Neural cell (in vitro differentiated cells): ENCODE results near the gene CYP2E1. TPM values are rescaled to one million over a fixed set of nuclear protein-coding genes. Genes with fewer than 3 reads are reported as not detected.

Experiments used
- H2AFZ ChIP-seq: fragments of 200-600, 300-800 bp; sonication (generic), shearing (Covaris generic); 2 replicates; pipeline ENCODE4 v1.6.0; 2014; ENCODE audit warnings: low read depth, mild to moderate bottlenecking, antibody characterized with exemption, low read length, moderate library complexity
- H3F3A ChIP-seq: fragments of 200-600 bp; shearing (Covaris generic); 2 replicates; pipeline ENCODE4 v1.6.1; 2016; ENCODE audit warnings: mild to moderate bottlenecking, moderate library complexity, mixed read lengths, antibody characterized with exemption, low read length; ENCODE audit not compliant: insufficient read depth, poor library complexity, severe bottlenecking
- H3K27ac ChIP-seq: fragments of 200-600, 300-800 bp; sonication (generic), shearing (Covaris generic); 2 replicates; pipeline ENCODE4 v1.5.1; 2014; ENCODE audit warnings: mild to moderate bottlenecking, low read length, moderate library complexity
- H3K27me3 ChIP-seq: fragments of 300-800, 200-600 bp; sonication (generic), shearing (Covaris generic); 2 replicates; pipeline ENCODE4 v1.6.0; 2014; ENCODE audit warnings: mild to moderate bottlenecking, low read depth, low read length, moderate library complexity; ENCODE audit not compliant: insufficient read depth
- H3K36me3 ChIP-seq: fragments of 300-800, 200-600 bp; sonication (generic), shearing (Covaris generic); 2 replicates; pipeline ENCODE4 v1.5.1; 2014; ENCODE audit warnings: mild to moderate bottlenecking, antibody characterized with exemption, low read length, moderate library complexity; ENCODE audit not compliant: insufficient read depth
- H3K4me2 ChIP-seq: fragments of 300-800, 200-600 bp; sonication (generic), shearing (Covaris generic); 2 replicates; pipeline ENCODE4 v1.6.0; 2014; ENCODE audit warnings: mild to moderate bottlenecking, low read length
- H3K4me3 ChIP-seq: fragments of 300-800, 200-600 bp; sonication (generic), shearing (Covaris generic); 2 replicates; pipeline ENCODE4 v1.5.1; 2014; ENCODE audit warnings: mild to moderate bottlenecking, low read length, moderate library complexity
- H3K79me2 ChIP-seq: fragments of 200-600 bp; shearing (Covaris generic); replicated peaks from 2 replicates; pipeline ENCODE4 v1.6.0; 2014; ENCODE audit warnings: mild to moderate bottlenecking, low read length, moderate library complexity; ENCODE audit not compliant: insufficient read depth
- H3K9ac ChIP-seq: fragments of 300-800, 200-600 bp; sonication (generic), shearing (Covaris generic); 2 replicates; pipeline ENCODE4 v1.6.1; 2016; ENCODE audit warnings: mild to moderate bottlenecking, low read length, mixed read lengths
- H3K9me2 ChIP-seq: fragments of 200-600 bp; shearing (Covaris generic); 2 replicates; pipeline ENCODE4 v1.6.1; 2016; ENCODE audit warnings: mild to moderate bottlenecking, low read length, mixed read lengths; ENCODE audit not compliant: insufficient read depth
- H3K9me3 ChIP-seq: fragments of 200-600, 300-800 bp; sonication (generic), shearing (Covaris generic); 2 replicates; pipeline ENCODE4 v1.6.1; 2016; ENCODE audit warnings: mild to moderate bottlenecking, mixed run types, low read length, moderate library complexity, mixed read lengths
- H4K20me1 ChIP-seq: fragments of 200-600 bp; shearing (Covaris generic); 2 replicates; pipeline ENCODE4 v1.6.1; 2016; ENCODE audit warnings: mild to moderate bottlenecking, mixed run types; ENCODE audit not compliant: insufficient read depth
- CTCF ChIP-seq: fragments of 450-650 bp; IDR thresholded peaks from 2 replicates; pipeline ENCODE4 v1.5.1; 2014; ENCODE audit warnings: antibody characterized with exemption, mild to moderate bottlenecking, moderate library complexity; ENCODE audit not compliant: poor library complexity, severe bottlenecking
- EP300 ChIP-seq: fragments of 450-650 bp; conservative IDR thresholded peaks from 2 replicates; pipeline ENCODE4 v1.6.1; 2014; ENCODE audit warnings: antibody characterized with exemption, mild to moderate bottlenecking, moderate library complexity; ENCODE audit not compliant: poor library complexity, severe bottlenecking
- EZH2 ChIP-seq: fragments of 200-600, 300-800 bp; shearing (Covaris generic), sonication (generic); IDR thresholded peaks from 2 replicates; pipeline ENCODE4 v1.6.1; 2014; ENCODE audit warnings: antibody characterized with exemption, low read length, borderline replicate concordance, mild to moderate bottlenecking; ENCODE audit not compliant: insufficient read depth, poor library complexity, severe bottlenecking
- MXI1 ChIP-seq: fragments of 450-650 bp; conservative IDR thresholded peaks from 2 replicates; pipeline ENCODE4 v1.6.1; 2014; ENCODE audit warnings: antibody characterized with exemption, mild to moderate bottlenecking; ENCODE audit not compliant: poor library complexity, severe bottlenecking
- POLR2AphosphoS5 ChIP-seq: IDR thresholded peaks from 2 replicates; pipeline ENCODE4 v1.6.1; 2012
- RAD21 ChIP-seq: fragments of 450-650 bp; conservative IDR thresholded peaks from 2 replicates; pipeline ENCODE4 v1.6.1; 2014; ENCODE audit warnings: antibody characterized with exemption, mild to moderate bottlenecking, moderate library complexity
- REST ChIP-seq: IDR thresholded peaks from 2 replicates; pipeline ENCODE4 v1.6.1; 2012; ENCODE audit warnings: borderline replicate concordance
- SMC3 ChIP-seq: fragments of 450-650 bp; conservative IDR thresholded peaks from 2 replicates; pipeline ENCODE4 v1.6.1; 2014; ENCODE audit warnings: antibody characterized with exemption, mild to moderate bottlenecking, moderate library complexity; ENCODE audit not compliant: poor library complexity
- TAF1 ChIP-seq: IDR thresholded peaks from 2 replicates; pipeline ENCODE4 v1.6.1; 2012; ENCODE audit warnings: low read depth
- polyA plus RNA-seq: library from polyadenylated mRNA; depleted of rRNA; stranded (reverse); fragments of >200 nt; gene quantifications from 2 replicates; pipeline ENCODE4 v1.2.3, GENCODE V29; 2014

The CYP2E1 gene
- polyA plus RNA-seq, 1 donor from 2014 or later, result 1.7 TPM

- no peak overlapping the region for H2AFZ ChIP-seq
- no peaks in the 10 kb centered on the region for H4K20me1 ChIP-seq
- no peaks in the 10 kb centered on the region for H3K36me3 ChIP-seq
- TF ChIP-seq POLR2AphosphoS5 (no peak), SMC3 (no peak), RAD21 (no peak), TAF1 (no peak), EZH2 (no peak), EP300 (no peak), REST (no peak), MXI1 (no peak), CTCF (no peak)
- H3F3A ChIP-seq, result no peaks in the 10 kb centered on the region
- H3K79me2 ChIP-seq, result no peaks in the 10 kb centered on the region
- H3K27me3 ChIP-seq, result no peaks in the 10 kb centered on the region
- no peak overlapping the region for H3K27ac ChIP-seq
- H3K4me3 ChIP-seq, result no peak overlapping the region
- H3K9me2 ChIP-seq, result no peaks in the 10 kb centered on the region
- no peak overlapping the region for H3K4me2 ChIP-seq
- H3K9ac ChIP-seq, result no peak overlapping the region
- no peaks in the 10 kb centered on the region for H3K9me3 ChIP-seq
Measured at GRCh38 chr10:133520193-133520738, 6.9 kb upstream of the CYP2E1 start.

- TF ChIP-seq SMC3 (no peak), MXI1 (no peak), EP300 (no peak), REST (no peak), EZH2 (no peak), RAD21 (no peak), POLR2AphosphoS5 (no peak), CTCF (no peak), TAF1 (no peak)
- Histone ChIP-seq H3K4me2 (no peak overlapping the region), H3F3A (no peaks in the 10 kb centered on the region), H3K9ac (no peak overlapping the region), H3K4me3 (no peak overlapping the region), H2AFZ (no peak overlapping the region), H3K36me3 (no peaks in the 10 kb centered on the region), H4K20me1 (no peaks in the 10 kb centered on the region), H3K9me3 (peaks cover 3% of the 10 kb centered on the region), H3K27ac (no peak overlapping the region), H3K27me3 (no peaks in the 10 kb centered on the region), H3K79me2 (no peaks in the 10 kb centered on the region), H3K9me2 (no peaks in the 10 kb centered on the region)
Measured at GRCh38 chr10:133523631-133524203, 3.4 kb upstream of the CYP2E1 start.
